ENCODE data around the gene KIF16B. TPM values are rescaled to one million over a fixed set of nuclear protein-coding genes. Genes with fewer than 3 reads are reported as not detected.

KIF16B gene
- total and polyA plus RNA-seq, 9 of the 15 experiments (the other 6 are each of a cell fraction or from before 2014, with no cell fraction given), result 1.00 to 10.6 (median 8.5) TPM

GRCh38 chr20:16434062-16434664, 139.1 kb downstream of the KIF16B start (continued):
- TF ChIP-seq DEAF1 (CRISPR knock-in tag; IDR thresholded peaks at IDR 0.05) (no peak), DPF2 (IDR thresholded peaks at IDR 0.05) (no peak), CTCF (IDR thresholded peaks at IDR 0.05 in 2 of 3, conservative IDR thresholded peaks at IDR 0.05 in 1 of 3; ENCODE audit: insufficient read depth in 2 of 3, low read depth in 1 of 3, low read length in 3 of 3) (peak; percentile 52 to 74 (median 56)), POLR2B (IDR thresholded peaks at IDR 0.05; ENCODE audit: low read depth, partially characterized antibody) (no peak), IRF2 (CRISPR knock-in tag; IDR thresholded peaks at IDR 0.05) (no peak), FUS (optimal IDR thresholded peaks at IDR 0.05; ENCODE audit: low read depth, low read length) (no peak), CHD2 (IDR thresholded peaks at IDR 0.05; ENCODE audit: low read depth, low read length) (peak; percentile 23; the same call in 1 of the 2 replicates), TRIM24 (IDR thresholded peaks at IDR 0.05) (no peak), CEBPG (CRISPR knock-in tag; IDR thresholded peaks at IDR 0.05) (no peak), CEBPG (tag; conservative IDR thresholded peaks at IDR 0.05 in 1 of 2, IDR thresholded peaks at IDR 0.05 in 1 of 2) (no peak), CBFA2T3 (IDR thresholded peaks at IDR 0.05) (no peak), ZNF197 (CRISPR knock-in tag; IDR thresholded peaks at IDR 0.05; ENCODE audit: low read depth) (no peak), NR4A1 (CRISPR knock-in tag; IDR thresholded peaks at IDR 0.05) (no peak), NR4A1 (tag; IDR thresholded peaks at IDR 0.05) (no peak), ARHGAP35 (IDR thresholded peaks at IDR 0.05; ENCODE audit: partially characterized antibody) (no peak)
- TF ChIP-seq, protein P1, sequence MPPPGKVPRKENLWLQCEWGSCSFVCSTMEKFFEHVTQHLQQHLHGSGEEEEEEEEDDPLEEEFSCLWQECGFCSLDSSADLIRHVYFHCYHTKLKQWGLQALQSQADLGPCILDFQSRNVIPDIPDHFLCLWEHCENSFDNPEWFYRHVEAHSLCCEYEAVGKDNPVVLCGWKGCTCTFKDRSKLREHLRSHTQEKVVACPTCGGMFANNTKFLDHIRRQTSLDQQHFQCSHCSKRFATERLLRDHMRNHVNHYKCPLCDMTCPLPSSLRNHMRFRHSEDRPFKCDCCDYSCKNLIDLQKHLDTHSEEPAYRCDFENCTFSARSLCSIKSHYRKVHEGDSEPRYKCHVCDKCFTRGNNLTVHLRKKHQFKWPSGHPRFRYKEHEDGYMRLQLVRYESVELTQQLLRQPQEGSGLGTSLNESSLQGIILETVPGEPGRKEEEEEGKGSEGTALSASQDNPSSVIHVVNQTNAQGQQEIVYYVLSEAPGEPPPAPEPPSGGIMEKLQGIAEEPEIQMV (tag; conservative IDR thresholded peaks at IDR 0.05; ENCODE audit: low read depth), result no peak
- TF ChIP-seq, protein P2, sequence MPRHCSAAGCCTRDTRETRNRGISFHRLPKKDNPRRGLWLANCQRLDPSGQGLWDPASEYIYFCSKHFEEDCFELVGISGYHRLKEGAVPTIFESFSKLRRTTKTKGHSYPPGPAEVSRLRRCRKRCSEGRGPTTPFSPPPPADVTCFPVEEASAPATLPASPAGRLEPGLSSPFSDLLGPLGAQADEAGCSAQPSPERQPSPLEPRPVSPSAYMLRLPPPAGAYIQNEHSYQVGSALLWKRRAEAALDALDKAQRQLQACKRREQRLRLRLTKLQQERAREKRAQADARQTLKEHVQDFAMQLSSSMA (CRISPR knock-in tag; IDR thresholded peaks at IDR 0.05), result no peak
- TF ChIP-seq, protein P3, sequence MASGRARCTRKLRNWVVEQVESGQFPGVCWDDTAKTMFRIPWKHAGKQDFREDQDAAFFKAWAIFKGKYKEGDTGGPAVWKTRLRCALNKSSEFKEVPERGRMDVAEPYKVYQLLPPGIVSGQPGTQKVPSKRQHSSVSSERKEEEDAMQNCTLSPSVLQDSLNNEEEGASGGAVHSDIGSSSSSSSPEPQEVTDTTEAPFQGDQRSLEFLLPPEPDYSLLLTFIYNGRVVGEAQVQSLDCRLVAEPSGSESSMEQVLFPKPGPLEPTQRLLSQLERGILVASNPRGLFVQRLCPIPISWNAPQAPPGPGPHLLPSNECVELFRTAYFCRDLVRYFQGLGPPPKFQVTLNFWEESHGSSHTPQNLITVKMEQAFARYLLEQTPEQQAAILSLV (tag; IDR thresholded peaks at IDR 0.05), result no peak
